Glutamatergic neuron (in vitro differentiated cells): Measurements from ENCODE around the gene GNAT1. TPM values are rescaled to one million over a fixed set of nuclear protein-coding genes. Genes with fewer than 3 reads are reported as not detected.

ENCODE experiments used
- DNase-seq: peaks from one replicate; pipeline ENCODE4 v3.0.0; 2022
- H3K27ac Mint-ChIP-seq: one replicate; pipeline ENCODE4 v1.8.0; 2020; ENCODE audit warnings: mild to moderate bottlenecking, mixed read lengths, inconsistent platforms; ENCODE audit not compliant: unreplicated experiment
- H3K27me3 Mint-ChIP-seq: one replicate; pipeline ENCODE4 v1.8.0; 2020; ENCODE audit warnings: mild to moderate bottlenecking, moderate library complexity, mixed read lengths, inconsistent platforms; ENCODE audit not compliant: unreplicated experiment
- H3K36me3 Mint-ChIP-seq: one replicate; pipeline ENCODE4 v1.8.0; 2020; ENCODE audit warnings: mild to moderate bottlenecking, mixed read lengths, inconsistent platforms; ENCODE audit not compliant: unreplicated experiment
- H3K4me1 Mint-ChIP-seq: one replicate; pipeline ENCODE4 v1.8.0; 2020; ENCODE audit warnings: mild to moderate bottlenecking, low read depth, mixed read lengths, inconsistent platforms; ENCODE audit not compliant: unreplicated experiment
- H3K4me3 Mint-ChIP-seq: one replicate; pipeline ENCODE4 v1.8.0; 2020; ENCODE audit warnings: mild to moderate bottlenecking, mixed read lengths, inconsistent platforms; ENCODE audit not compliant: unreplicated experiment
- H3K9me3 Mint-ChIP-seq: one replicate; pipeline ENCODE4 v1.8.0; 2020; ENCODE audit warnings: mild to moderate bottlenecking, moderate library complexity, mixed read lengths, inconsistent platforms; ENCODE audit not compliant: unreplicated experiment
- total RNA-seq: library from RNA; stranded (reverse); fragmentation: NEBNext Ultra II Directional; extraction: Animal tissue kit (Norgen Biotek cat#: 25700); gene quantifications from one replicate; pipeline ENCODE4 v1.2.1, GENCODE V29; 2021; ENCODE audit not compliant: unreplicated experiment
- TF ChIP-seq, protein P1 (sequence below): fragments of 200-600 bp; sonication (generic); IDR thresholded peaks from one replicate; pipeline ENCODE4 v1.5.0; 2021; ENCODE audit not compliant: partially characterized antibody, unreplicated experiment

Gene GNAT1
- total RNA-seq, 1 donor from 2014 or later: not detected

DNA sequence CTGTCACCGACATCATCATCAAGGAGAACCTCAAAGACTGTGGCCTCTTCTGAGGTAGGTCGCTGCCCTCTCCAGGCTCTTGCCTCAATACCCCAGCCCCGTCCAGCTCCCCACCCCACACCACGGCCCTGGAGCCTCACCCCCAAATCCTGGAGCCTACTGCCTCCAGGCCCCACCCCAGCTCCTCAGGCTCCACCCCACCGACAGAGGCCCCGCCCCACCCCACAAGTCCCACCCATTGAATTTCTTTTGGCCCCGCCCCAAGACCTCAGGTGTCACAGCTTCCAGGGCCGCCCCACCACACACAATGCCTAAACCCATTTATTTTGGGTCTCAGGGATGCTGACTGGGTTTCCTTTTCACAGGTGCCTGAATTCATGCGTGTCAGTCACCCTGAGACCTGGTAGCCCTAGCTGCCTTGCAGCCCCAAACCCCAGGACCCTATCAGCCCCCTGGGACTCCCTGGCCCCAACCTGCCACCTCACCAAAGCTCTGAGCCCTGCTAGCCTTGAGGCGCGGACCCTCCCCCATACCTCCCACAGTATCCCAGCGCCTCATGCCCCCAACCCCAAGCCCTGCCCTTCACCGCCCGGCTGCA is 3.6 kb downstream of the GNAT1 start:
- Mint-ChIP-seq H3K36me3 (no peaks in the 10 kb centered on the region), H3K27me3 (peaks cover 9% of the 10 kb centered on the region), H3K4me1 (no peaks in the 10 kb centered on the region), H3K27ac (no peak overlapping the region), H3K4me3 (no peak overlapping the region), H3K9me3 (peaks cover 2% of the 10 kb centered on the region)
- DNase-seq: no peak
- TF ChIP-seq, protein P1, sequence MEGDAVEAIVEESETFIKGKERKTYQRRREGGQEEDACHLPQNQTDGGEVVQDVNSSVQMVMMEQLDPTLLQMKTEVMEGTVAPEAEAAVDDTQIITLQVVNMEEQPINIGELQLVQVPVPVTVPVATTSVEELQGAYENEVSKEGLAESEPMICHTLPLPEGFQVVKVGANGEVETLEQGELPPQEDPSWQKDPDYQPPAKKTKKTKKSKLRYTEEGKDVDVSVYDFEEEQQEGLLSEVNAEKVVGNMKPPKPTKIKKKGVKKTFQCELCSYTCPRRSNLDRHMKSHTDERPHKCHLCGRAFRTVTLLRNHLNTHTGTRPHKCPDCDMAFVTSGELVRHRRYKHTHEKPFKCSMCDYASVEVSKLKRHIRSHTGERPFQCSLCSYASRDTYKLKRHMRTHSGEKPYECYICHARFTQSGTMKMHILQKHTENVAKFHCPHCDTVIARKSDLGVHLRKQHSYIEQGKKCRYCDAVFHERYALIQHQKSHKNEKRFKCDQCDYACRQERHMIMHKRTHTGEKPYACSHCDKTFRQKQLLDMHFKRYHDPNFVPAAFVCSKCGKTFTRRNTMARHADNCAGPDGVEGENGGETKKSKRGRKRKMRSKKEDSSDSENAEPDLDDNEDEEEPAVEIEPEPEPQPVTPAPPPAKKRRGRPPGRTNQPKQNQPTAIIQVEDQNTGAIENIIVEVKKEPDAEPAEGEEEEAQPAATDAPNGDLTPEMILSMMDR: no peak

DNA sequence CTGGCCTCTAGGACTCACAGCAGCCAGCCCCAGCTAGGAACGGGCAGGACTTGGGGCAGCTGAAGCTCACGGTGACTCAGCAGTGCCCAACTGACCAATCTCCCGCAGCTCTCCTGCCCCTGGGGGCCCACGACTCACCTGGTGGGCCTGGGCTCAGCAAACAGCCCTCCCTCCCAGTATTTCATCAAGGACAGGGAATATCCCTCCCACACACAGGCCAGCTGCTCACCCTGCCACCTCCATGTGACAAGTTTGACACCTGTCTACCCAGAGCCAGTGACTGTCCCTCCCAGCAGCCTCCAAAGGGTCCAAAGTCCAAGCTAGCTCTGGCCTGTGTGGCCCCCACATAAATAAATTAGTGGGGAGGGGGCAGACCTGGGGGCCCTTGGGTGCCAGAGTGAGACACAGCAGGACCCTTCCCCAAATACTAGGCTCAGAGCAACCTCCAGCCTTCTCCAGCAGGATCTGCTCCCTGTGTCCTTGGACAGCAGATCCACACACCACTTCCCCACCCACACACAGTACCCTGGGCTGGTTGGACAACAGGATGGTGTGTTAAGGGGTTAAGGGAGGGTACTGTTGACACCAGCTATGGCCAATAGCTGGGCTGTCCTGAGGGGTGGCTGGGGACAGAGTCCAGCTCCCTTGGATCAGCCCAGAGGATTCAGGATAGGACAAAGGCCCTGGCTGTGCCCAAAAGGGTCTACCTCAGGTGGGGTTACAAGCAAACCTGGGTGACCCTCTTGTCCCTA is 4.3 kb downstream of the GNAT1 start:
- H3K27me3 Mint-ChIP-seq: peaks cover 9% of the 10 kb centered on the region
- H3K9me3 Mint-ChIP-seq: peaks cover 4% of the 10 kb centered on the region
- H3K36me3 Mint-ChIP-seq: no peaks in the 10 kb centered on the region
- no peak overlapping the region for H3K4me3 Mint-ChIP-seq
- H3K4me1 Mint-ChIP-seq: no peaks in the 10 kb centered on the region
- H3K27ac Mint-ChIP-seq: no peak overlapping the region
- TF ChIP-seq, protein P1: no peak
- no peak for DNase-seq

DNA sequence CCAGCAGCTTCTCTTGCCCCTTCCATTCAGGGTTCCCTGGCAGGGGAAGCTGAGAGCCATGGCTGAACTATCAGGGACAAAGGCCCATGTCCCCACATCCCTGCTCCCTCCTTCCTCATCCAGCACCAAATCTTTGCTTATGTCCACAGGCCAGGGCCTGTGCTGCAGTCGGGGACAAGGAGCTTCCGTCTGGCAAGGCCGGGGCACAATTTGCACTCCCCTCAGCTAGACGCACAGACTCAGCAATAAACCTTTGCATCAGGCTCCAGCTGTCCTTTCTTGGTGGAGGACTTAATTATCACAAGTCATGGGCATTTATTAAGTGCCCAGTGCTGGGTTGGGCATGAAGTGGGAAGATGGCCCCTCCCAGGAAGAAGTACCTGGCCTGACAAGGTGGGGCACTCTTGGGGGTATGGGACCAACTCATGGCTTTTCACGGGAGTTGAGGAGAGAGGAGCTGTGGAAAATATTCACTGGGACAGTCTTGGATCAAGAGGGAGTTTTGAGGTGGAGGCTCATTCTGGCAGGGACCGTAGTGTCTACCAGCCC is 4.9 kb downstream of the GNAT1 start:
- peaks cover 11% of the 10 kb centered on the region for H3K27me3 Mint-ChIP-seq
- no peak for DNase-seq
- H3K4me3 Mint-ChIP-seq: no peak overlapping the region
- TF ChIP-seq, protein P1: no peak
- H3K36me3 Mint-ChIP-seq: no peaks in the 10 kb centered on the region
- H3K27ac Mint-ChIP-seq: no peak overlapping the region
- H3K4me1 Mint-ChIP-seq: no peaks in the 10 kb centered on the region
- peaks cover 4% of the 10 kb centered on the region for H3K9me3 Mint-ChIP-seq

DNA sequence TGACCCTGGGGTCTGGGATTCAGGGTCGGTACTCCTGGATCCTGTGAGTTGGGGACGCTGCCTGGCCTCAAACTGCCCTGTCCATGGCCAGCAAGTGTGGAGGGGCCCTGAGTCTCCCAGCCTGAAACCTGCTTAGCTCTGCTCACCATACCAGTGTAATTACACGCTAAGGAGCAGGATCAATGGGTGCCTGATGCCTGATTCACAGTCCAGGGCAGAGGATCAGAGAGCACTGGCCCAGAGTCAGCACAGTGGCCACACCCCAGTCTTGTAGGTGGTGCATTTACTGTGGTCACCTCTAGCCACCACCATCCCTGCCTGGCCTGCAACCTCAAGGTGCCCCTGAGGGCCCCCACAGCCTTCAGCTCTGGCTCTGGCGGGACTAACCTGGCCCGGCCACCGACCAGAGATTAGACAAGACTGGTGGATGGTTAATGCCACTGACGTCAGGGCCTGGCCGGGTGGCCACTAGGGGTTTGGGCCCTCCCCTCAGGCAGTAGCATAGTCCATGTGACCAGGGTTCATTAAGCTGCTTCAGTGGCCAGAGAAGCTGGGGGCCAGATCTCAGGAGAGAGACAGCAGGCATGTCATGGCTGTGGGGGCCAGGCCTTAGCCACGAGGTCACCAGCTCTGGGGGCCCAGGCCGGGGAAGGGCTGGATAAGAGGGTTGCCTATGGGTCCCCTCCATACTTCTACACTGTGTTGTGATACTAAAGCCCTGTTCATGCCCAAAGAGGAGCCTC is 10.3 kb downstream of the GNAT1 start:
- TF ChIP-seq, protein P1: no peak
- Mint-ChIP-seq H3K27me3 (peaks cover 13% of the 10 kb centered on the region), H3K9me3 (peaks cover 4% of the 10 kb centered on the region), H3K4me3 (no peak overlapping the region), H3K4me1 (peaks cover 3% of the 10 kb centered on the region), H3K27ac (no peak overlapping the region), H3K36me3 (no peaks in the 10 kb centered on the region)
- DNase-seq: no peak
